ENCODE measurements around the gene S1PR1.
"Not testable (repeated sequence)": the region's sequence is repeated elsewhere in the genome, so short reads cannot be mapped to it uniquely, and the experiment has no call there.

The S1PR1 gene

GRCh38 chr1:101221945-101222429, 14.8 kb upstream of the S1PR1 start:
- peak; percentile 63 for DNase-seq (ENCODE audit: low spot score)
- TF ChIP-seq, protein P1, sequence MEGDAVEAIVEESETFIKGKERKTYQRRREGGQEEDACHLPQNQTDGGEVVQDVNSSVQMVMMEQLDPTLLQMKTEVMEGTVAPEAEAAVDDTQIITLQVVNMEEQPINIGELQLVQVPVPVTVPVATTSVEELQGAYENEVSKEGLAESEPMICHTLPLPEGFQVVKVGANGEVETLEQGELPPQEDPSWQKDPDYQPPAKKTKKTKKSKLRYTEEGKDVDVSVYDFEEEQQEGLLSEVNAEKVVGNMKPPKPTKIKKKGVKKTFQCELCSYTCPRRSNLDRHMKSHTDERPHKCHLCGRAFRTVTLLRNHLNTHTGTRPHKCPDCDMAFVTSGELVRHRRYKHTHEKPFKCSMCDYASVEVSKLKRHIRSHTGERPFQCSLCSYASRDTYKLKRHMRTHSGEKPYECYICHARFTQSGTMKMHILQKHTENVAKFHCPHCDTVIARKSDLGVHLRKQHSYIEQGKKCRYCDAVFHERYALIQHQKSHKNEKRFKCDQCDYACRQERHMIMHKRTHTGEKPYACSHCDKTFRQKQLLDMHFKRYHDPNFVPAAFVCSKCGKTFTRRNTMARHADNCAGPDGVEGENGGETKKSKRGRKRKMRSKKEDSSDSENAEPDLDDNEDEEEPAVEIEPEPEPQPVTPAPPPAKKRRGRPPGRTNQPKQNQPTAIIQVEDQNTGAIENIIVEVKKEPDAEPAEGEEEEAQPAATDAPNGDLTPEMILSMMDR (IDR thresholded peaks at IDR 0.05; ENCODE audit: extremely low read depth, missing control alignments), result no peak

DNA sequence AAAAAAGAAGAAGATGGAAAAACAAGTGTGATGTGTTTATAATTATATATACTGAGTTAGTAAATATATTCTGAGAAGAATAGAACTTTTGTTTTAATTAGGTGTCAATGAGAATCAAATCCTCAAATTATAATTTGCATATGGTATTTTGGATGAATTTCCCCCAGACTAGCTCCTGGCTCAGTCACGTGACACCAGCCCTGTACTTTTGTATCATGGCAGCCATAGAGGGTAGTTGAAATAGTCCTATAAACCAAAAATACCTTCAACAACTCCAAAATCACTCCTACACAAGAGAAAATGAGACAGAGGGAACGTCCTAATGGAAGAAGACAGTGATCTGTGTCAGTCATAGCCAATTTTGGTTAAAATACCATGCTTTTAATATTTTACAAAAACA, 9.0 kb upstream of the S1PR1 start:
- no peak for DNase-seq (ENCODE audit: low spot score)
- TF ChIP-seq, protein P1 (IDR thresholded peaks at IDR 0.05; ENCODE audit: extremely low read depth, missing control alignments), result no peak

DNA sequence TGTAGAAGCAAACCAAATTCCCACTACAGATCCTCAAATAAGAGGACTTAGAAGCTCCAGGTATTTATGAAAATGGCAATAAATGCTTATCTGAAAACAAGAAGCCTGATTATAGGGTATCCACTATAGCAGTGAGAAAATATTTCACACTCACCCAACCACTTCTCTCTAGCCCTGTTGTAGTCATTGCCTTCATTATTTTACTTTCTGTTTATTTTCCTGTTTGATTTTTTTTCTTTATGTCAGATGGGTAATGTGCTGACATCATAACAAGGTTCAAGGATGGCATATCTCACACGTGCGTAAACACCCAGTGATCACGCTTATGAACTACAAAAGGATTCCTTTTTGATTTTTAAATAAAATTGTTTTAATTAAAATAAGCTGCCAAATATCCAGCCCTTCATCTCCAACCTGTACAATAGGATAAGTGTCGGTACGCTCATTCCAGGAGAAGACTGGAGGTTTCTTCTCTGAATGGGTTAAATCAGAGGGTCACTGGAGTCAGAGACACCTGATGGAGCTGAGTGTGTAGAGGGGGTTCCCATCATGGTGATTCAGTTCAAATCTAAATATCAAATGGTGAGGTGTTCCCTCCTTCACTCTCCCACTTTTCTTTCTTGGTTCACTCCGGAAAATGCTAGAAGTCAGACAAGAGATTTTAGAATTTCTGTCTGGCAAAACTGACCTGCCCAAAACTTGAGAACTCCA, 8.2 kb upstream of the S1PR1 start:
- TF ChIP-seq, protein P1 (IDR thresholded peaks at IDR 0.05; ENCODE audit: extremely low read depth, missing control alignments), result no peak

DNA sequence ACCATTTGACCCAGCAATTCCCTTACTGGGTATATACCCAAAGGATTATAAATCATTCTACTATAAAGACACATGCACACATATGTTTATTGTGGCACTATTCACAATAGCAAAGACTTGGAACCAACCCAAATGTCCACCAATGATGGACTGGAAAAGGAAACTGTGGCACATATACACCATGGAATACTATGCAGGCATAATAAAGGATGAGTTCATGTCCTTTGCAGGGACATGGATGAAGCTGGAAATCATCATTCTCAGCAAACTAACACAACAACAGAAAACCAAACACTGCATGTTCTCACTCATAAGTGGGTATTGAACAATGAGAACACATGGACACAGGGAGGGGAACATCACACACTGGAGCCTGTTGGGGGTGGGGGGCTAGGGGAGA, 4.6 kb upstream of the S1PR1 start:
- DNase-seq (ENCODE audit: low spot score), result not testable (repeated sequence)

More for the DNA sequence above, 8.2 kb upstream of the S1PR1 start:
- no peak for DNase-seq (ENCODE audit: low spot score)

- DNase-seq (ENCODE audit: low spot score), result no peak
- TF ChIP-seq, protein P1 (IDR thresholded peaks at IDR 0.05; ENCODE audit: extremely low read depth, missing control alignments), result no peak
These were observed 3.3 kb upstream of the S1PR1 start for GRCh38 chr1:101233495-101233894.

- DNase-seq (ENCODE audit: low spot score), result no peak
- TF ChIP-seq, protein P1 (IDR thresholded peaks at IDR 0.05; ENCODE audit: extremely low read depth, missing control alignments), result no peak
These were observed 1.6 kb upstream of the S1PR1 start for GRCh38 chr1:101235216-101235695.

DNA sequence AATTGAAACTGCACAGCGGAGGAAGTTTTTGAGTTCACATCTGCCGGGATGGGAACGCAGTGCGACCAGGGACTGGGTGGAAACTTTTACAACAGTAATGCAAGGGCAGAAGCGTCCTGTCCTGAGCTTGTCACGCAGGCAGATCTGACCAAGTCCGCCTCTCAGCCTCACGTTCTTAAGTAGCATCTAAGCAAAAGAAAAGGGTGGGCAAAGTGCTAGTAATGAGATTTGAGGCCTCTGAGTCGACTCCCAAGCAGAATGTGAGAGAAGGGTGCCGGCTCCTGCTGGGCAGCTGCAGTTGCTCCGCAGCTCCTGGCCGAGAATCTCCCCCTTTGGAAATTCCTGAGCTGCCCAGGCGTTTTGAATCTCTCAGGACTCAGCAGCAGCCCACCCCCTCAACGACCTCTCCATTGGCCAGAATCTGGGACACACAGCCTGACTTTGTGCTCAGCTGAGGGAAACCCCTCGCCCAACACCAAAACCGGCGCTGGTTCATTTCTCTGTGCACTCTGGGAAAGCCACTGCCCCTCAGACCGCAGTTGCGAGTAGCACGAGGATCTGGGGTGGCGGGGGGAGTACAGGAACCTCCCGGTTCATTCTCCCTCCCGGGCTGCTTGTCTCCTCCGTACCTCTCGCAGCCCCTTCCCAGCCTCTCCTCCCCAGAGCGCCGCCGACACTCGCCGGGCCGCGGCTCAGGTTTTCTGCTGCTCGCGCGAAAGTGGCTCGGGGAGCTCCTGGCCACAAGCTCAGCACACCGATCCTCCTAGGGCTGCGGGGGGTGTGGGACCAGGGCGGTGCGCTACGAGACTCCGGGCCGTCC, 913 bp upstream of the S1PR1 start:
- peak; percentile 61 for DNase-seq (ENCODE audit: low spot score)
- TF ChIP-seq, protein P1 (IDR thresholded peaks at IDR 0.05; ENCODE audit: extremely low read depth, missing control alignments), result no peak

Data from GM20000 (cell line).